Calu3 (cell line): ENCODE results near the gene DLX5. TPM values are rescaled to one million over a fixed set of nuclear protein-coding genes. Genes with fewer than 3 reads are reported as not detected.

Experiments
- BruUV-seq: library from RNA; stranded (reverse); fragments of 400-500 nt; replicated peaks from 2 replicates; lab custom pipeline; 2021; lab: Mats Ljungman, UMichigan
- CTCF ChIA-PET: fragments of 300-600 bp; sonication (Branson Sonifier 250); formaldehyde crosslinking; loops from one replicate; lab custom pipeline; 2022; ENCODE audit warnings: antibody characterized with exemption; lab: Charles Lee
- DNase-seq: peaks from one replicate; pipeline ENCODE4 v3.0.0; 2022
- H3K27ac Mint-ChIP-seq: one replicate; pipeline ENCODE4 v1.8.0; 2022; ENCODE audit warnings: mixed read lengths; ENCODE audit not compliant: unreplicated experiment
- H3K27me3 Mint-ChIP-seq: one replicate; pipeline ENCODE4 v1.8.0; 2022; ENCODE audit warnings: mixed read lengths; ENCODE audit not compliant: unreplicated experiment
- H3K36me3 Mint-ChIP-seq: one replicate; pipeline ENCODE4 v1.8.0; 2022; ENCODE audit warnings: mild to moderate bottlenecking, moderate library complexity, mixed read lengths; ENCODE audit not compliant: insufficient read depth, unreplicated experiment
- H3K4me1 Mint-ChIP-seq: one replicate; pipeline ENCODE4 v1.8.0; 2022; ENCODE audit warnings: mild to moderate bottlenecking, low read depth, mixed read lengths; ENCODE audit not compliant: unreplicated experiment
- H3K4me3 Mint-ChIP-seq: one replicate; pipeline ENCODE4 v1.8.0; 2022; ENCODE audit warnings: mild to moderate bottlenecking, low read depth, moderate library complexity, mixed read lengths; ENCODE audit not compliant: unreplicated experiment
- H3K9me3 Mint-ChIP-seq: one replicate; pipeline ENCODE4 v1.8.0; 2022; ENCODE audit warnings: low read depth, mixed read lengths; ENCODE audit not compliant: unreplicated experiment
- intact Hi-C: fragments of 100-400 bp; cut with micrococcal nuclease; formaldehyde crosslinking; loops from one replicate; pipeline ENCODE4 v1.10.0; 2022; ENCODE audit not compliant: unreplicated experiment
- total RNA-seq: library from RNA; stranded (reverse); gene quantifications from 2 replicates; pipeline ENCODE4 v1.2.3, GENCODE V29; 2022
- TF ChIP-seq, protein P1 (sequence below): fragments of 200-600 bp; IDR thresholded peaks from one replicate; pipeline ENCODE4 v1.8.0; 2022; ENCODE audit warnings: antibody characterized with exemption; ENCODE audit not compliant: unreplicated experiment

The DLX5 gene
- total RNA-seq, 1 experiment from 2014 or later = not detected

DNA sequence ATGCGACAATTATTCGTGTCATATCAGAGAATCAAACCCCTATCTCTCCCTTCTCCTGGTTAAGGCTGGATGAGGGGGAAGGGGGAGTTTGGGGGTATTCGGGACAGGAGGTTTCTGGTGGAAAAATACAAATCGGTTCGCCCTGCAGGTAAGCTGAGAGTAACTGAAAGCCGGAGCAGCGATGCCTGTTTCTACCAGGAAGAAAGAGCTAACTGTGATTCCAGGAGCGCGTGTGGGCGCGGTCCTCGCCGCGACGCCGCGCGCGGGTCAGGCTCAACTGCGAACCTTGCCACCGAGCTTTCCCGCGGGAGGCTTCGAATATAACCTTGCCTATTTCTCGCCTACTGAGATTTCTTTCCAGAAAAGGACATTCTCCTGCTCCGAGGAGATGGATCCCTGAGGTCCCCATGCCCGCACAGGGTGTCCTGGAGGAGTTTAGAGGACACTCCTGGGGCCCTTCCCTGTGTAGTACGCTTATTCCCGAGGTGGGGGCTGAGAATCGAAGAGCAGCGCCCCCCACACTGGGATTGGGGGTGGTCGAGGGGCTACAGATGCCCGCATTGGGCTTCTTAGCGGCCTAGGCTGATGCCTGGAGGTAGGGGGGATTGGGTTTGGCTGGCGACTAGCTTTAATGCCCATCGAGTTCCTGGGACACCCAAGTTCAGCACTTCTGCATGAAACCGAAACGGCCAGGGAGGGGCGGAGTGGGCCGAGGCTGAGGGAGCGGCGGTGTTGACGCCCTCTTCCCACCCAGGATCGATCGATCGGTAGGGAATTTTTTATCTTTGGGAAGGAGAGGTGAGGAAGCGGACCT lies 32.2 kb downstream of the DLX5 start:
- intact Hi-C loops = no loop called here
- DNase-seq = no peak
- TF ChIP-seq, protein P1, sequence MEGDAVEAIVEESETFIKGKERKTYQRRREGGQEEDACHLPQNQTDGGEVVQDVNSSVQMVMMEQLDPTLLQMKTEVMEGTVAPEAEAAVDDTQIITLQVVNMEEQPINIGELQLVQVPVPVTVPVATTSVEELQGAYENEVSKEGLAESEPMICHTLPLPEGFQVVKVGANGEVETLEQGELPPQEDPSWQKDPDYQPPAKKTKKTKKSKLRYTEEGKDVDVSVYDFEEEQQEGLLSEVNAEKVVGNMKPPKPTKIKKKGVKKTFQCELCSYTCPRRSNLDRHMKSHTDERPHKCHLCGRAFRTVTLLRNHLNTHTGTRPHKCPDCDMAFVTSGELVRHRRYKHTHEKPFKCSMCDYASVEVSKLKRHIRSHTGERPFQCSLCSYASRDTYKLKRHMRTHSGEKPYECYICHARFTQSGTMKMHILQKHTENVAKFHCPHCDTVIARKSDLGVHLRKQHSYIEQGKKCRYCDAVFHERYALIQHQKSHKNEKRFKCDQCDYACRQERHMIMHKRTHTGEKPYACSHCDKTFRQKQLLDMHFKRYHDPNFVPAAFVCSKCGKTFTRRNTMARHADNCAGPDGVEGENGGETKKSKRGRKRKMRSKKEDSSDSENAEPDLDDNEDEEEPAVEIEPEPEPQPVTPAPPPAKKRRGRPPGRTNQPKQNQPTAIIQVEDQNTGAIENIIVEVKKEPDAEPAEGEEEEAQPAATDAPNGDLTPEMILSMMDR = no peak
- H3K36me3 Mint-ChIP-seq = no peaks in the 10 kb centered on the region
- H3K27me3 Mint-ChIP-seq = peaks cover 21% of the 10 kb centered on the region
- H3K4me3 Mint-ChIP-seq = no peak overlapping the region
- no peaks in the 10 kb centered on the region for H3K9me3 Mint-ChIP-seq
- no peaks in the 10 kb centered on the region for H3K4me1 Mint-ChIP-seq
- CTCF ChIA-PET = interaction anchor here (0.6 kb wide), 1 partner anchor 462 kb away, joined by 3 read pairs; no protein-coding TSS in a partner anchor
- no peak overlapping the region for H3K27ac Mint-ChIP-seq
- no TSS peak for BruUV-seq

DNA sequence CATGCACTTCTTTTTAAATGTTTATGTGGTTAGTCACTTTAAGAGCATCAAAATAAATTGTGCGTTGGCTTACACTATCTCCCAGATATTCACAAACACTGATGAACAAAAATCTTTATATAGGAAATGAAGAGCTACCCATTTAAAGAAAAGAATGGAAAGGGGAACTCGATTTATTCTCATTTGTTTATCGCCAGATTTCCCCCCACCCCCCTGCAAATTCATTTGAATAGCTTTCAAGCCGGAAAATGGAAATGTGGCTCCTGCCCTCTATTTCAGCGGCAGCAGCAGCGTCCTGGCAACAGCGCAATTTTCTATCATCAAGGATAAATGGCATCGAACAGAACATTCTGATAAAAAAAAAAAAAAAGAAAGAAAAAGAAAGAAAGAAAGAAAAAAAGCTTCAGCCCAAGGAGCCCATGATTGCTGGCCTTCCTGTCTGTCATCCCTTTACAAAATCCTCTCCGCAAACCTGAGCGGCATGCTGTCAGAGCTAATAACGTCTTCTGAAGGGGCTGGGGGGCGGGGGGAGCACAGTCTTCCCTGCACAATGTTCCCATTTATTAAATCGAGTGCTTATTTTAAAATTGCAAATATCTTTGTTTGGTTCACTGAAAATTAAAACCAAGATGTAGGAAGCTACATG lies 33.0 kb downstream of the DLX5 start:
- TF ChIP-seq, protein P1 = no peak
- H3K4me1 Mint-ChIP-seq = no peaks in the 10 kb centered on the region
- H3K9me3 Mint-ChIP-seq = no peaks in the 10 kb centered on the region
- H3K27me3 Mint-ChIP-seq = peaks cover 14% of the 10 kb centered on the region
- no peak overlapping the region for H3K4me3 Mint-ChIP-seq
- H3K36me3 Mint-ChIP-seq = no peaks in the 10 kb centered on the region
- no peak for DNase-seq
- intact Hi-C loops = no loop called here
- BruUV-seq = no TSS peak
- H3K27ac Mint-ChIP-seq = no peak overlapping the region
- CTCF ChIA-PET = interaction anchor here (0.6 to 0.8 kb wide), 2 partner anchors 8 to 462 kb away, joined by 3 to 11 read pairs; no protein-coding TSS in a partner anchor

DNA sequence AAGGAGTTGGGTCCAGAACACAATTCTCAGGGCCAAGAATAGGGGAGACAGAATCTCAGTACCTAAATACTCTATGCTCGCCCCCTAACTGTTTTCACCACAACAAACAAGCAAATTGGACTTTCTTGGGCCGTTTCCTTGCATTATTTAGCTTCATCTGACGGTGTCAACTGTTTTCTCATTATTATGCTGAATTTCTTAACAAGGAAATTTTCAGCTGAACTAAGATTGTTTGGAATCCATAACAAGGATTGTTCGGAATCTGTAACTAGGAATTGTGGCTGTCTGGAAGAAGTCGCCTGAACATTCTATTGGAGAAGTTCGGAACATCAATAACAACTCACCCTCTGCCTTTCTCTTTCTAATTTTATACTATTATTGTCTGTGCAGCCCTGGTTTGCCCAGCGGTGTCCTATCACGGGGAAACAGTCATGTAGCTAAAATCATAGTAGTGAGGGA lies 34.7 kb downstream of the DLX5 start:
- Mint-ChIP-seq H3K4me3 (no peak overlapping the region), H3K9me3 (no peaks in the 10 kb centered on the region), H3K27ac (no peak overlapping the region), H3K36me3 (no peaks in the 10 kb centered on the region), H3K27me3 (no peaks in the 10 kb centered on the region), H3K4me1 (no peaks in the 10 kb centered on the region)
- BruUV-seq = no TSS peak
- intact Hi-C loops = no loop called here
- CTCF ChIA-PET = no interaction called here
- DNase-seq = no peak
- TF ChIP-seq, protein P1 = no peak

DNA sequence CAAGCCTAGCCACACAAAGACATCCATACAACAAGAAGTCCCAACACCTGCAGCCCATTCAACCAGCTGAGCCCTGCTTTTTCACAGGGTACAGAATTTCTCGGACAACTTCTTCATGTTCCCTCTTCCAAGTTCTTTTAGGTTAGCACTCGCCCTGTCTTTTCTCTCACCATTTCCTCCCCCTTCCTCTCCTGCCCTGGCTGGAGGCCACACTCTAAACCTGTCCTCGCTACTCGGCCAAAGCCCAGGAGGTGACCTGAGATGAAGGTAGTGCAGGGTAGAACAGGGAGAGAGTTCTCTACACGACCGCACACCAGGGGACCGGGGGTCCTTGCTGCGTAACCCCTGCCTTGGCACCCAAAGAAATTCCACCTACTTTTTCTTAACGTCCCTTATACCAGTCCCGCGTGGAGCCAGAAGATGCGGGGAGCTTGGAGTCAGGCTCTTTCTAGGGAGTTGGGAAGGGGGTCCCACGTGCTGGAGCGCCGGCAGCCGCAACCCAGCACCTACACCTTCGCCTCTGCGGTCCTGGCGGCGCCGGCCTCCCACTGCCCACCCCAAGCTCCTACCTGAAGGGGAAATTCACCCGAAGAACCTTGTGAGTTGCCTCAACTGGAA lies 35.3 kb downstream of the DLX5 start:
- DNase-seq = no peak
- CTCF ChIA-PET = no interaction called here
- TF ChIP-seq, protein P1 = no peak
- intact Hi-C loops = no loop called here
- Mint-ChIP-seq H3K9me3 (no peaks in the 10 kb centered on the region), H3K27ac (no peak overlapping the region), H3K27me3 (no peaks in the 10 kb centered on the region), H3K4me3 (no peak overlapping the region), H3K4me1 (no peaks in the 10 kb centered on the region), H3K36me3 (no peaks in the 10 kb centered on the region)
- no TSS peak for BruUV-seq
